ENCODE data around the gene LAMTOR2. TPM values are rescaled to one million over a fixed set of nuclear protein-coding genes. Genes with fewer than 3 reads are reported as not detected.

LAMTOR2 gene
- total RNA-seq, 1 experiment from 2014 or later = 52.0 TPM

DNA sequence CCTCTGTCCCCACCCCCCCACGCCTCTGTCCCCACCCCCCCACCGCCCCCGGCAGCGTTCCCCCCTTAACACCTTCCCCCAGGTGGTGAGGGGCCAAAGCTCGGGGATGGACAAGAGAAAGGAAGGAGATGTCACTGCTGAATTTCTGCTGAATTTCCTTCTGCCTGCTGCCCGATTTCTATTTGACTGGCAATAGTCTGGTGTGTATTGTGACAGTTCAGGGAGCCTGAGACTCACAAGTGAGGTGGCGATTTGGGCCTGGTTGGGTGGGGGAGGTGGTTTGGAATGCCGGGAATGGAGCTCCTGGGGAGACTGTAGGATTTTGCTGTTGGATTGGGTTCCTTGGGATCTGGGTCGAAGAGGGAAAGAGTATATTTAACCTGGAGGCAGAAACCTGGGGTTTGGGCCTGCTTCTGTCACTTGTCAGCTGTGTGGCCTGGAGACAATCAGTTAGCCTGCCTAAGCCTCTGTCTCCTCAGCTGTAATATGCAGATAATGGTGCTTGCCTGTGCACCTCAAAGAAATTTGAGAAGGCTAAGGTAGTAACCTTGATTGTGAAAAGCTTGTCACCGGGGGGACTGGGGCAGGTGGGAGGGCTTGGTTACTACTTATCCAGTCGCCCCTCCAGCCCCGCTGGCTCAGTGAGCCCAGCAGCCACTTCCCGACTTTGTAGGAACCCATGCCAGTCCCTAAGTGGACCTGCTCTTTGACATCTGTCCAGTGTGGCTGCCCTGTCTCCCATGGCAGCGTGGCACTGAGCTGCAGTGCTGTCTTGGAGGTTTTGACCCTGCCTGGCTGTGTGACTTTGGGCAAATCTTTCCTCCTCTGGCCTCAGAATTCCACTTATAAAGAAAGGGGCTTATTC, 52.3 kb downstream of the LAMTOR2 start:
- H3K9me3 ChIP-seq (ENCODE audit: low read depth, low read length, poor library complexity, severe bottlenecking) = no peaks in the 10 kb centered on the region
- H3K4me3 ChIP-seq (ENCODE audit: low read depth, low read length, poor library complexity, severe bottlenecking) = no peak overlapping the region
- no peaks in the 10 kb centered on the region for H3K27me3 ChIP-seq (replicated peaks; ENCODE audit: insufficient read depth, low read depth, low read length, poor library complexity)
- H3K27ac ChIP-seq (ENCODE audit: low read depth, low read length, poor library complexity, severe bottlenecking) = peak overlapping the region; percentile 85
- ChIA-PET POLR2A (ENCODE audit: low non-redundant PET) (interaction anchor here (0.6 to 1.0 kb wide), 2 partner anchors 58 to 177 kb away, joined by 3 read pairs; no protein-coding TSS in a partner anchor), CTCF (interaction anchor here (0.6 kb wide), 2 partner anchors 15 to 39 kb away, joined by 4 to 5 read pairs; no protein-coding TSS in a partner anchor)
- intact Hi-C loops (cut with micrococcal nuclease; ENCODE audit: unreplicated experiment) = loop anchor here (1.0 kb wide), 1 partner anchor 17 kb away; no protein-coding TSS in a partner anchor
- DNase-seq (ENCODE audit: low spot score) = no peak
- TF ChIP-seq EZH2 (IDR thresholded peaks at IDR 0.05; ENCODE audit: borderline replicate concordance, low read depth, low read length, poor library complexity, severe bottlenecking) = no peak
- TF ChIP-seq, protein P1, sequence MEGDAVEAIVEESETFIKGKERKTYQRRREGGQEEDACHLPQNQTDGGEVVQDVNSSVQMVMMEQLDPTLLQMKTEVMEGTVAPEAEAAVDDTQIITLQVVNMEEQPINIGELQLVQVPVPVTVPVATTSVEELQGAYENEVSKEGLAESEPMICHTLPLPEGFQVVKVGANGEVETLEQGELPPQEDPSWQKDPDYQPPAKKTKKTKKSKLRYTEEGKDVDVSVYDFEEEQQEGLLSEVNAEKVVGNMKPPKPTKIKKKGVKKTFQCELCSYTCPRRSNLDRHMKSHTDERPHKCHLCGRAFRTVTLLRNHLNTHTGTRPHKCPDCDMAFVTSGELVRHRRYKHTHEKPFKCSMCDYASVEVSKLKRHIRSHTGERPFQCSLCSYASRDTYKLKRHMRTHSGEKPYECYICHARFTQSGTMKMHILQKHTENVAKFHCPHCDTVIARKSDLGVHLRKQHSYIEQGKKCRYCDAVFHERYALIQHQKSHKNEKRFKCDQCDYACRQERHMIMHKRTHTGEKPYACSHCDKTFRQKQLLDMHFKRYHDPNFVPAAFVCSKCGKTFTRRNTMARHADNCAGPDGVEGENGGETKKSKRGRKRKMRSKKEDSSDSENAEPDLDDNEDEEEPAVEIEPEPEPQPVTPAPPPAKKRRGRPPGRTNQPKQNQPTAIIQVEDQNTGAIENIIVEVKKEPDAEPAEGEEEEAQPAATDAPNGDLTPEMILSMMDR (conservative IDR thresholded peaks at IDR 0.05; ENCODE audit: low read depth, low read length) = no peak
- TSS peak; percentile 76 for BruUV-seq (replicated peaks)
- peaks cover 53% of the 10 kb centered on the region for H3K4me1 ChIP-seq (ENCODE audit: insufficient read depth, low read length, poor library complexity, severe bottlenecking)
- no peaks in the 10 kb centered on the region for H3K36me3 ChIP-seq (ENCODE audit: insufficient read depth, low read length, poor library complexity, severe bottlenecking)

DNA sequence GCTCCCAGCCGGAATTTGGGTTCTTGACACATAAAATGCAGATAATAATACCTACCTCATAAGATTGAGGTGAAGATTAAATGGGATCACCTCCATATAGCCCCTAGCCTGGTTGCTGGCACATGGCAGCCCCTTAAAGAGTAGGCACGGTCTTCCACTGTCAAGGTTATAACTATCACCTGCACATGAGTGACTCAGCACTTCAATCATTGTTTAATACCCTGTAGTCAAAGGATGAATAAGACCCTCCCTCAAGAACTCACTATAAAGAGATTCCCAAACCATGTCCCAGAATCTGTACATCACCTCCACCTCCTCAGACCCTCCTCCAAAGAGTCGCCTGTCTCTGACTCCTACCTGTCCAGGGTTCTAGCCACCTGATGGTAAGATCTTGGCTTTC, 53.5 kb downstream of the LAMTOR2 start:
- no peak for DNase-seq (ENCODE audit: low spot score)
- TF ChIP-seq, protein P1 (conservative IDR thresholded peaks at IDR 0.05; ENCODE audit: low read depth, low read length) = no peak
- TF ChIP-seq EZH2 (IDR thresholded peaks at IDR 0.05; ENCODE audit: borderline replicate concordance, low read depth, low read length, poor library complexity, severe bottlenecking) = no peak
- ChIA-PET POLR2A (ENCODE audit: low non-redundant PET) (no interaction called here), CTCF (no interaction called here)
- Histone ChIP-seq H3K27ac (ENCODE audit: low read depth, low read length, poor library complexity, severe bottlenecking) (peak overlapping the region; percentile 17), H3K9me3 (ENCODE audit: low read depth, low read length, poor library complexity, severe bottlenecking) (no peaks in the 10 kb centered on the region), H3K4me1 (ENCODE audit: insufficient read depth, low read length, poor library complexity, severe bottlenecking) (peaks cover 53% of the 10 kb centered on the region), H3K4me3 (ENCODE audit: low read depth, low read length, poor library complexity, severe bottlenecking) (no peak overlapping the region), H3K36me3 (ENCODE audit: insufficient read depth, low read length, poor library complexity, severe bottlenecking) (no peaks in the 10 kb centered on the region), H3K27me3 (replicated peaks; ENCODE audit: insufficient read depth, low read depth, low read length, poor library complexity) (no peaks in the 10 kb centered on the region)
- intact Hi-C loops (cut with micrococcal nuclease; ENCODE audit: unreplicated experiment) = no loop called here
- BruUV-seq (replicated peaks) = no TSS peak

Other genes with a start within 250 kb of the LAMTOR2 start
- gene GON4L, start 197.6 kb upstream of the LAMTOR2 start, total RNA-seq (2021) = 55.7 and 59.9 TPM in 2 replicates
- 10.2 and 10.6 TPM in 2 replicates for gene SYT11, start 195.2 kb upstream of the LAMTOR2 start, total RNA-seq (2021)
- gene RIT1, start 143.4 kb upstream of the LAMTOR2 start, total RNA-seq (2021) = 27.5 and 29.6 TPM in 2 replicates
- gene KHDC4, start 120.4 kb upstream of the LAMTOR2 start, total RNA-seq (2021) = 92.7 and 93.3 TPM in 2 replicates
- gene RXFP4, start 113.1 kb upstream of the LAMTOR2 start, total RNA-seq (2021) = not detected in 2 replicates
- gene ARHGEF2, start 76.2 kb upstream of the LAMTOR2 start, total RNA-seq (2021) = 148 and 161 TPM in 2 replicates
- 220 and 233 TPM in 2 replicates for gene SSR2, start 33.8 kb upstream of the LAMTOR2 start, total RNA-seq (2021)
- 66.6 and 75.2 TPM in 2 replicates for gene UBQLN4, start 984 bp upstream of the LAMTOR2 start, total RNA-seq (2021)
- 0.47 and 0.66 TPM in 2 replicates for gene RAB25, start 6.4 kb downstream of the LAMTOR2 start, total RNA-seq (2021)
- gene MEX3A, start 27.7 kb downstream of the LAMTOR2 start, total RNA-seq (2021) = 90.0 and 92.5 TPM in 2 replicates
- gene LMNA, start 59.9 kb downstream of the LAMTOR2 start, total RNA-seq (2021) = 204 and 225 TPM in 2 replicates
- gene SEMA4A, start 98.8 kb downstream of the LAMTOR2 start, total RNA-seq (2021) = 0.77 and 0.92 TPM in 2 replicates
- gene SLC25A44, start 139.3 kb downstream of the LAMTOR2 start, total RNA-seq (2021) = 28.9 and 30.9 TPM in 2 replicates
- gene PMF1, start 158.2 kb downstream of the LAMTOR2 start, total RNA-seq (2021) = 89.6 and 96.6 TPM in 2 replicates
- gene BGLAP, start 187.4 kb downstream of the LAMTOR2 start, total RNA-seq (2021) = 2.4 and 2.8 TPM in 2 replicates
- 4.1 and 5.4 TPM in 2 replicates for gene PAQR6, start 193.3 kb downstream of the LAMTOR2 start, total RNA-seq (2021)
- 107 and 129 TPM in 2 replicates for gene SMG5, start 228.0 kb downstream of the LAMTOR2 start, total RNA-seq (2021)
- 7.0 and 9.1 TPM in 2 replicates for gene TMEM79, start 229.5 kb downstream of the LAMTOR2 start, total RNA-seq (2021)
- 30.3 and 37.2 TPM in 2 replicates for gene GLMP, start 240.9 kb downstream of the LAMTOR2 start, total RNA-seq (2021)
- gene VHLL, start 244.5 kb downstream of the LAMTOR2 start, total RNA-seq (2021) = not detected in 2 replicates

Data from A673 (cell line).